IMR-90 (cell line): ENCODE results near the gene MICOS13. TPM values are rescaled to one million over a fixed set of nuclear protein-coding genes. Genes with fewer than 3 reads are reported as not detected.
A peak's percentile ranks its signal among the peaks of the same experiment; 100 is the strongest.

Experiments
- ATAC-seq: fragments of 200-7000 bp; cut with Tn5 transposase; 2 replicates; pipeline ENCODE4 v1.9.1; 2020; ENCODE audit warnings: low read depth, mild to moderate bottlenecking, moderate library complexity
- BruUV-seq: library from RNA; stranded (reverse); fragments of 400-500 nt; replicated peaks from 2 replicates; lab custom pipeline; 2021; lab: Mats Ljungman, UMichigan
- CTCF ChIA-PET: fragments of 300-600 bp; formaldehyde crosslinking; extraction: SDS; loops from one replicate; lab custom pipeline; 2021; ENCODE audit warnings: antibody characterized with exemption; lab: Yijun Ruan, JAX
- POLR2A ChIA-PET: fragments of 300-600 bp; sonication (Branson Sonifier 250); formaldehyde crosslinking; loops from one replicate; lab custom pipeline; 2022; ENCODE audit warnings: antibody characterized with exemption; ENCODE audit not compliant: unreplicated experiment; lab: Charles Lee
- DNase-seq: peaks from one replicate; pipeline ENCODE4 v3.0.0; 2013
- H2AFZ ChIP-seq: replicated peaks from 2 replicates; pipeline ENCODE3; 2013; ENCODE audit warnings: low read length, mild to moderate bottlenecking; ENCODE audit not compliant: poor library complexity
- H2AK5ac ChIP-seq: 2 replicates; pipeline ENCODE4 v1.6.1; 2013; ENCODE audit warnings: low read depth, low read length, inconsistent platforms
- H2AK9ac ChIP-seq: replicated peaks from 2 replicates; pipeline ENCODE3; 2013; ENCODE audit warnings: mild to moderate bottlenecking, low read depth, low read length, moderate library complexity; ENCODE audit not compliant: poor library complexity
- H2BK120ac ChIP-seq: 2 replicates; pipeline ENCODE4 v1.6.1; 2013; ENCODE audit warnings: low read depth, low read length, inconsistent platforms
- H2BK15ac ChIP-seq: 3 replicates; pipeline ENCODE4 v1.6.1; 2013; ENCODE audit warnings: low read depth, low read length, inconsistent platforms
- H2BK20ac ChIP-seq: 2 replicates; pipeline ENCODE4 v1.6.1; 2013; ENCODE audit warnings: low read depth, mild to moderate bottlenecking, inconsistent platforms, low read length, moderate library complexity
- H2BK5ac ChIP-seq: 2 replicates; pipeline ENCODE4 v1.6.1; 2013; ENCODE audit warnings: mild to moderate bottlenecking, low read depth, low read length, inconsistent platforms; ENCODE audit not compliant: poor library complexity, severe bottlenecking
- H3K14ac ChIP-seq: replicated peaks from 2 replicates; pipeline ENCODE4 v1.6.1; 2013; ENCODE audit warnings: low read depth, low read length, inconsistent platforms
- H3K18ac ChIP-seq: 2 replicates; pipeline ENCODE4 v1.6.1; 2013; ENCODE audit warnings: low read depth, low read length, control low read depth
- H3K23ac ChIP-seq: 2 replicates; pipeline ENCODE4 v1.6.1; 2013; ENCODE audit warnings: low read depth, low read length, inconsistent platforms
- H3K27ac ChIP-seq: 2 replicates; pipeline ENCODE4 v1.5.1; 2013; ENCODE audit warnings: mild to moderate bottlenecking, control low read depth, low read length; ENCODE audit not compliant: insufficient read depth
- H3K27me3 ChIP-seq: 2 replicates; pipeline ENCODE4 v1.6.1; 2013; ENCODE audit warnings: low read length; ENCODE audit not compliant: control insufficient read depth, insufficient read depth
- H3K36me3 ChIP-seq: 2 replicates; pipeline ENCODE4 v1.6.1; 2013; ENCODE audit warnings: low read length, mixed read lengths; ENCODE audit not compliant: control insufficient read depth, insufficient read depth
- H3K4ac ChIP-seq: 2 replicates; pipeline ENCODE4 v1.6.1; 2013; ENCODE audit warnings: low read depth, low read length, inconsistent platforms
- H3K4me1 ChIP-seq: 2 replicates; pipeline ENCODE4 v1.6.1; 2013; ENCODE audit warnings: low read length, mixed read lengths; ENCODE audit not compliant: control insufficient read depth, insufficient read depth
- H3K4me2 ChIP-seq: 2 replicates; pipeline ENCODE4 v1.6.1; 2013; ENCODE audit warnings: low read depth, mild to moderate bottlenecking, control low read depth, low read length, moderate library complexity
- H3K4me3 ChIP-seq: 2 replicates; pipeline ENCODE4 v1.5.1; 2013; ENCODE audit warnings: low read depth, mild to moderate bottlenecking, control low read depth, low read length, moderate library complexity; ENCODE audit not compliant: insufficient read depth
- H3K56ac ChIP-seq: 2 replicates; pipeline ENCODE4 v1.6.1; 2013; ENCODE audit warnings: low read length, inconsistent platforms; ENCODE audit not compliant: insufficient read depth; ENCODE audit errors: extremely low read depth
- H3K79me1 ChIP-seq, 2 experiments: 2 replicates each; pipeline ENCODE4 v1.6.1; 2013; ENCODE audit warnings: low read length in 2 of 2, inconsistent platforms in 1 of 2, low read depth in 1 of 2
- H3K9ac ChIP-seq: 2 replicates; pipeline ENCODE4 v1.6.1; 2013; ENCODE audit warnings: low read depth, low read length, control low read depth
- H3K9me1 ChIP-seq: 2 replicates; pipeline ENCODE4 v1.6.1; 2013; ENCODE audit warnings: low read length, inconsistent platforms; ENCODE audit not compliant: insufficient read depth
- H3K9me3 ChIP-seq: 2 replicates; pipeline ENCODE4 v1.6.1; 2013; ENCODE audit warnings: low read length; ENCODE audit not compliant: control insufficient read depth, insufficient read depth
- H4K20me1 ChIP-seq: 2 replicates; pipeline ENCODE4 v1.6.1; 2013; ENCODE audit warnings: low read length, inconsistent platforms; ENCODE audit not compliant: insufficient read depth
- H4K5ac ChIP-seq: 2 replicates; pipeline ENCODE4 v1.6.1; 2013; ENCODE audit warnings: mild to moderate bottlenecking, low read depth, low read length, control low read depth
- H4K8ac ChIP-seq, 2 experiments: 2 replicates each; pipeline ENCODE4 v1.6.1; 2013; ENCODE audit warnings: low read depth in 2 of 2, low read length in 2 of 2, control low read depth in 1 of 2, inconsistent platforms in 1 of 2
- H4K91ac ChIP-seq: 2 replicates; pipeline ENCODE4 v1.6.1; 2013; ENCODE audit warnings: low read depth, low read length, inconsistent platforms; ENCODE audit not compliant: insufficient read depth
- BHLHE40 ChIP-seq: fragments of 150-350 bp; IDR thresholded peaks from 2 replicates; pipeline ENCODE4 v1.6.1; 2016; ENCODE audit warnings: mild to moderate bottlenecking, low read depth, low read length
- CTCF ChIP-seq: conservative IDR thresholded peaks from 2 replicates; pipeline ENCODE4 v1.5.1; 2012; ENCODE audit warnings: mild to moderate bottlenecking, low read depth, low read length, improper control_type of control experiment
- FOS ChIP-seq: fragments of 150-350 bp; IDR thresholded peaks from 2 replicates; pipeline ENCODE4 v1.6.1; 2016; ENCODE audit warnings: low read depth, low read length
- MAFK ChIP-seq: IDR thresholded peaks from 2 replicates; pipeline ENCODE4 v1.6.1; 2012; ENCODE audit warnings: low read depth, low read length, improper control_type of control experiment
- NFE2L2 ChIP-seq: fragments of 150-350 bp; IDR thresholded peaks from 2 replicates; pipeline ENCODE4 v1.6.1; 2016; ENCODE audit warnings: low read depth, mild to moderate bottlenecking, low read length
- POLR2A ChIP-seq: IDR thresholded peaks from 2 replicates; pipeline ENCODE4 v1.6.1; 2012; ENCODE audit warnings: mild to moderate bottlenecking, low read depth, low read length
- RAD21 ChIP-seq: IDR thresholded peaks from 2 replicates; pipeline ENCODE4 v1.6.1; 2012; ENCODE audit warnings: low read length, improper control_type of control experiment
- RCOR1 ChIP-seq: IDR thresholded peaks from 2 replicates; pipeline ENCODE4 v1.6.1; 2012; ENCODE audit warnings: mild to moderate bottlenecking, low read length, improper control_type of control experiment; ENCODE audit not compliant: insufficient replicate concordance
- RFX5 ChIP-seq: IDR thresholded peaks from 2 replicates; pipeline ENCODE4 v1.8.0; 2012; ENCODE audit warnings: low read depth, mild to moderate bottlenecking, low read length, moderate library complexity
- WGBS, 2 experiments: methylation state at CpG; one replicate each; pipeline versions ENCODE4 v1.1.5 to v1.1.7; 2013; ENCODE audit warnings: missing lambda C conversion rate in 2 of 2; ENCODE audit not compliant: insufficient read length in 1 of 2; ENCODE audit errors: extremely low coverage in 2 of 2; 5-methylcytosine and 5-hydroxymethylcytosine counted together
- dilution Hi-C: fragments of 300-500 bp; cut with HindIII; formaldehyde crosslinking; loops from one replicate; pipeline ENCODE4 v1.14.3; 2018; ENCODE audit warnings: low sequenced_read_pairs; ENCODE audit not compliant: unreplicated experiment
- in situ Hi-C: fragments of 300-500 bp; cut with MboI; formaldehyde crosslinking; loops from 3 replicates; pipeline ENCODE4 v1.14.3; 2019; ENCODE audit warnings: low sequenced_read_pairs, inconsistent platforms, mixed read lengths
- intact Hi-C: fragments of 100-400 bp; cut with micrococcal nuclease; formaldehyde crosslinking; loops from 2 replicates; pipeline ENCODE4 v1.10.0; 2022
- polyA plus RNA-seq, 3 experiments: library from polyadenylated mRNA; depleted of rRNA; stranded (reverse); fragments of >200 nt; gene quantifications; 2 replicates each; pipeline ENCODE4 v1.2.3, GENCODE V29; 2012; ENCODE audit warnings: low replicate concordance in 1 of 3
- total RNA-seq: library from RNA; depleted of rRNA; stranded (reverse); fragments of >200 nt; gene quantifications from 2 replicates; pipeline ENCODE4 v1.2.3, GENCODE V29; 2012

MICOS13 gene
- total and polyA plus RNA-seq, 2 of the 4 experiments (the other 2 are of a cell fraction) = 14.5 to 48.9 TPM

GRCh38 chr19:5686326-5686646 is 6.0 kb upstream of the MICOS13 start:
- no peak for ATAC-seq
- no TSS peak for BruUV-seq
- H2AFZ ChIP-seq = peak overlapping the region; percentile 99

More at GRCh38 chr19:5686326-5686646, 6.0 kb upstream of the MICOS13 start:
- ChIA-PET CTCF (interaction anchor here (0.6 to 1.5 kb wide), 2 partner anchors 32 to 104 kb away, joined by 3 to 4 read pairs; partner anchors contain the start of gene DUS3L), POLR2A (interaction anchor here (0.7 kb wide), 1 partner anchor 34 kb away, joined by 5 read pairs; the partner anchor contains the start of gene CATSPERD)
- Histone ChIP-seq H2BK120ac (no peak overlapping the region), H2BK15ac (no peak overlapping the region), H3K9ac (no peak overlapping the region), H3K36me3 (peaks cover 3% of the 10 kb centered on the region; the same call in 1 of the 2 replicates), H2AK5ac (0 out of 2 replicates have a peak overlapping the region, but pooled peaks have one; percentile 13), H3K9me3 (no peaks in the 10 kb centered on the region), H3K4me2 (peak overlapping the region; percentile 60), H4K20me1 (peaks cover 12% of the 10 kb centered on the region), H3K27me3 (no peaks in the 10 kb centered on the region), H3K27ac (no peak overlapping the region), H3K4me1 (peaks cover 2% of the 10 kb centered on the region; the same call in 1 of the 2 replicates), H4K91ac (no peak overlapping the region), H2AK9ac (no peak overlapping the region), H3K14ac (no peak overlapping the region), H3K4ac (no peak overlapping the region), H4K5ac (no peak overlapping the region), H2BK5ac (no peak overlapping the region), H3K79me1 (peaks cover 2 to 10% of the 10 kb centered on the region in 2 experiments; a peak in 2 of 4 replicates), H2BK20ac (no peak overlapping the region), H3K9me1 (peaks cover 3% of the 10 kb centered on the region; the same call in 1 of the 2 replicates), H3K18ac (no peak overlapping the region), H3K4me3 (peak overlapping the region; percentile 65), H4K8ac (peak overlapping the region in 1 of 2 experiments; percentile 42; a peak in 1 of 4 replicates), H3K56ac (no peak overlapping the region), H3K23ac (no peak overlapping the region)
- no peak for TF ChIP-seq NFE2L2
- no peak for TF ChIP-seq CTCF
- TF ChIP-seq BHLHE40 = no peak
- TF ChIP-seq FOS = no peak
- no peak for TF ChIP-seq POLR2A
- TF ChIP-seq RAD21 = no peak
- no peak for TF ChIP-seq RFX5
- TF ChIP-seq RCOR1 = no peak
- TF ChIP-seq MAFK = no peak
- WGBS, 2 experiments = 45% methylated on average over 4 of the region's 16 CpGs; no CpG with 5 or more reads in 1 of the 2 experiments
- dilution Hi-C loops = no loop called here
- intact Hi-C loops = no loop called here
- DNase-seq = no peak
- in situ Hi-C loops = no loop called here
